Stimulated activated CD4-positive, alpha-beta T cell treated with anti-CD3 and anti-CD28 coated beads, TNF-alpha, amount 100 ng/mL, for 48 hours (primary cell): ENCODE data around the gene UBC.
"Not testable (repeated sequence)": the region's sequence is repeated elsewhere in the genome, so short reads cannot be mapped to it uniquely, and the experiment has no call there.

Experiments
- DNase-seq, 3 donors: peaks; one replicate each; pipeline ENCODE4 v3.0.0-alpha.2; 2020; ENCODE audit warnings: low read depth in 3 of 3

The UBC gene

DNA sequence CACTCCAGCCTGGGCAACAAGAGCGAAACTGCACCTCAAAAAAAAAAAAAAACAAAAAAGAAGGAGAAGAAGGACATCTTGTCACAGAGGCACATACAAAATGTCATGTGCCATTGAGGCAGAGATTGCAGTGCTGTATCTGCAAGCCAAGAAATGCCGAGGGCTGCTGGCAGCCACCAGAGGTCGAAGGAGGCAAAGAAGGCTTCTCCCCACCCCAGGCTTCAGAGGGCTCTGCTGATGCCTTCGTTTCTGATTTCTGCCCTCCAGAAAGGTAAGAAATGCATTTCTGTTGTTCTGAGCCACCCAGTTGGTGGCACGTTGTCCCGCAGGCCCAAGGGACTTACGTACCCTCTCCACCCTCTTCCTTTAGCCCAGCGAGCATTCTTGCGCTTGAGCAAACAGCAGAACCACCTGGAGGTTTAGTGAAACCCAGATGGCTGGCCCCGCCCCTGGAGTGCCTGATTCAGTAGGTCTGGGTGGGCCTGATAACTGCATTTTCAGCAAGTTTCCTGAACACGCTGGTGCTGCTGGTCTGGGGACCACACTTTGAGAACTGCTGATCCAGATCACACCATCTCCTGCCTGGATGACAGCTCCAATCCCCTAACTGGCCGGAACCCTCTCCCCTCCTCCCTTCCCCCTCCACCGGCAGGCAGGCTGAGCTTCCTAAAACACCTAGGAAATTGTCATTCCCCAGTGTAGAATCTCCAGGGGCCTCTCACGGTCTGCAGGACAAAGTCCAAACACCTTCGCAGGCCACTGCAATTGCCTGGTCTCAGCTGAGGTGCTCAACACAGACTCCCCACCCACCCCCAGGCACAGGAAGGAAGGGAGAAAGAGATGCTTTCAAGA lies 29.6 kb downstream of the UBC start:
- DNase-seq, result no peak

- DNase-seq, result no peak
Measured at GRCh38 chr12:124883263-124884130, 31.0 kb downstream of the UBC start.

DNA sequence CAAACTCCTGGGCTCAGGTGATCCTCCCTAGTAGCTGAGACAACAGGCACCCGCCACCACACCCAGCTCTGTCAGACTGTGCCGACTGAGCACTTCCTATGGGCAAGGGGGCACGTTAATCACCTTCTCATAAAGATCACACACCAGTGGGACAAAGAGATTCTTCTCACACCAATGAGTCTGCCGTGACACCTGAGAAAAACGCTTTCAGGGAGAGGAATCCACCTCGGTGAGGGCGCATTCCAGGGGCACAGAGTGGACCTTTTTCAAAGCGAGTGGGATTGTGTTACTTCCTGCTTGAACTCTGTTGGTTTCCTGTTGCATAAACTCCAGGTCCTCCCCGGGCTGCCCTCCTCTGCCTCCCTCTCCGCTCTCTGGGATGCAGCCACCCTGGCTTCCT lies 33.3 kb downstream of the UBC start:
- no peak for DNase-seq

DNA sequence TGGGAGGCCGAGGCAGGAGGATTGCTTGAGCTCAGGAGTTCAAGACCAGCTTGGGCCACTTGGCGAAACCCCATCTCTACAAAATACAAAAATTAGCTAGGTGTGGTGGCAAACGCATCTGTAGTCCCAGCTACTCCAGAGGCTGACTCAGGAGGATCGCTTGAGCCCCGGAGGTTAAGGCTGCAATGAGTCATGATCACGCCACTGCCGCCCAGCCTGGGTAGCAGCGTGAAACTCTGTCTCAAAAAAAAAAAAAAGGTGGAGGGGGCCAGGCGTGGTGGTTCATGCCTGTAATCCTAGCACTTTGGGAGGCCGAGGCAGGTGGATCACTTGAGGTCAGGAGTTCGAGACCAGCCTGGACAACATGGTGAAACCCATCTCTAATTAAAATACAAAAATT lies 34.1 kb downstream of the UBC start:
- DNase-seq, result not testable (repeated sequence)

DNA sequence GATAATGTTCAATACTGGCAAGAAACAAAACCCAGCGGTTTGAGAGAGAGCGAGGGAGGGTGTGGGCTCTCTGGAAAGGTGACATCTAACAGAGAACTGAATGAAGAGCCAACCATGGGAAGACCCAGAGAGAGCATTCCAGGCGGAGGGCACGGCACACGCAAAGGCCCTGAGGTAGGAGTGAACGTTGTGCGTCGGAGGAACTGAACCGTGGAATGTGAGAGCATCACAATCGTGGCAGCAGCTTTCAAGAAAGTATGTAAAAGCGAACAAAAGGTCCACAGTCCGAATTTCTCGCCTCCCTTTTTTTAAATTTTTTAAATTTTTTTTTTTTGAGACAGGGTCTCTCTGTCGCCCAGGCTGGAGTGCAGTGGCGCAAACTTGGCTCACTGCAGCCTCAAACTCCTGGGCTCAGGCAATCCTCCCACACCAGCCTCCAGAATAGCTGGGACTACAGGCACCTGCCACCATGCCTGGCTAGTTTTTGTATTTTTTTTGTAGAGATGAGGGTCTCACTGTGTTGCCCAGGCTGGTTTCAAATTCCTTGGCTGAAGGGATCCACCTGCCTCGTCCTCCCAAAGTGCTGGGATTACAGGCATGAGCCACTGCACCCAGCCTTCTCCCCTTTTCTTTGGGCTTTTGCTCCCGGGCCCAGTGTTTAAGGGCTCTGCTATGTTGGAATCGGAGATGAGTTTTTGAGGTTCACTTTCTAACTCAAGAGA lies 35.5 kb downstream of the UBC start:
- no peak for DNase-seq

DNA sequence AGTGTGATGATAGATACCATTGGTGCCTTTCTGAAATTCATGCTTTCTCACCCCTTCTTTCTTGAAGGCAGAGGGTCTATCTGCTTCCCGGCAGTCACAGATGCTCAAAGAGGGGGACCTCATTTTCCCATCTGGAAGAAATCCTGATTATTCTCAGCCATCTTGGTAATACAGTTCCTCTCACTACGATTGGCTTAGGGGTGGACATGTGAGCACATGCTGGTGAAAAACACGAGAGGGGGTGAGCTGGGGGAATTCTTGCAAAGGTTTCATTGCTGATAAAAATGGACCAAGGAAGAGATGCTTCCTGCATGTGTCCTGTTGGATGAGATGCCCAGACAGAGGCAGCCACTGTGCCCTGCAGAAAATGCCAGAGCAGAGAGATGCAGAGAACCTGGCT lies 37.0 kb downstream of the UBC start:
- no peak for DNase-seq

DNA sequence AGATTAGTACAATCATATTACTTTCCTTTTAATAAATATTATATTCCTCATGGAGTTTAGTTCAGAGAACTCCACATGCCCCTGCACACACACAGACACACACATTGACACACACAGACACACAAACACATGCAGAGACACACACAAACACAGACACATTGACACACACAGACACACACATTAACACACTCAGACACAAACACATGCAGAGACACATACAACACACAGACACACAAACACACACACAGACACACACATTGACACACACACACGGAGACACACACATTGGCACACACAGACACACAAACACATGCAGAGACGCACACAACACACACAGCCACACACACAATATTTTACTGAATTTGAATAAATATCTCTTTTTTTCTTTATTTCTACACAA lies 38.3 kb downstream of the UBC start:
- no peak for DNase-seq

DNA sequence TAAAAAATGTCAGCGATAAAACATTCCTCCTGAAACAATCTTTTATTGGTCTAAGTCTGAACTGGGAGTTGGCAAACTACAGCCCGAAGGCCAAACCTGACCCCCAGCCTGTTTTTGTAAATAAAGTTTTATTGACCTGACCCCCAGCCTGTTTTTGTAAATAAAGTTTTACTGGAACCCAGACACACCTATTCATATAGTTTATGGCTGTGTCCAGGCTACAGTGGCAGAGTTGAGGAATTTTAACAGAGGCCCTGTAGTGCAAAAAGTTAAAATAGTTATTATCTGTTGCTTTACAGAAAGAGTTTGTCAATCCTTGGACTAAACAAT lies 38.7 kb downstream of the UBC start:
- DNase-seq, result no peak

DNA sequence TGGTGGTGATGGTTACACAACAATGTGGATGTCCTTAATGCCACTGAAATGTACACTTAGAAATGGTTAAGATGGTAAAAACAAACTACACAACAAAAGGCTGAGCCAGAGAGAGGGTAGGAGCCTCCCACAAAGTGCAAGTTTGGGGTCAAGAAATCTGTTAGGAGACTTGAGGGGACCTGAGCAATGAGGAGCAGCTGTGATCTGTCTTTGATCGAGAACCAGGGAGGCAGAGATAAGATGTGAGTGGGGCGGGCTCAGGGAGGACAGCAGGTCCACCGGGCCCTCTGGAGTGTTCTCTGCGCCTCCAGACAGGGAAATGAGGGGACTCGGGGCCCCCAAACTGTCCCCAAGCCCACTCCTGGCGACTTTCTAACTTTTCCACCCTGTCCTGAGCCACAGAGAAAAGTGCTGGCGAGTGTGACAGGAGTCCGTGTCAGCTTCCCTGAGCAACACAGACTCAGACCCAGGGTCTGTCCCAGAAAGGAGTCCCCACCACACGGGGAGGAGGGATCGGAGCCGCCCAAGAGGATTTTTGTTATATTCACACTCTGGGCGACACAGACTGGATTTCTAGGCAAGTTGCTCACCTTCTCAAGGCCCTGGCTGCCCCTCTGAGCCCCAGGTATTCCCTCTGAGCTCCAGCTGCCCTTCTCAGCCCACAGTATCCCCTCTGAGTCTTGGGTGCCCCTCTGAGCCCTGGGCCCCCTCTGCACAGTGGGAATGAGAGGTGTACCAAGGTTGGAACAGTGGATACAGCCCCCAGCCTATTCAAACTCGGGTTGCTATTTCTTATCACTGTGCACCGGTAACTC lies 39.3 kb downstream of the UBC start:
- DNase-seq, result no peak

GRCh38 chr12:124874188-124874587 lies 40.3 kb downstream of the UBC start:
- no peak for DNase-seq

GRCh38 chr12:124872068-124872719 lies 42.3 kb downstream of the UBC start:
- no peak for DNase-seq

- DNase-seq, result no peak
Measured at GRCh38 chr12:124871297-124871696, 43.2 kb downstream of the UBC start.

GRCh38 chr12:124870515-124870914 lies 43.9 kb downstream of the UBC start:
- DNase-seq, result no peak

GRCh38 chr12:124869059-124869665 lies 45.3 kb downstream of the UBC start:
- no peak for DNase-seq

DNA sequence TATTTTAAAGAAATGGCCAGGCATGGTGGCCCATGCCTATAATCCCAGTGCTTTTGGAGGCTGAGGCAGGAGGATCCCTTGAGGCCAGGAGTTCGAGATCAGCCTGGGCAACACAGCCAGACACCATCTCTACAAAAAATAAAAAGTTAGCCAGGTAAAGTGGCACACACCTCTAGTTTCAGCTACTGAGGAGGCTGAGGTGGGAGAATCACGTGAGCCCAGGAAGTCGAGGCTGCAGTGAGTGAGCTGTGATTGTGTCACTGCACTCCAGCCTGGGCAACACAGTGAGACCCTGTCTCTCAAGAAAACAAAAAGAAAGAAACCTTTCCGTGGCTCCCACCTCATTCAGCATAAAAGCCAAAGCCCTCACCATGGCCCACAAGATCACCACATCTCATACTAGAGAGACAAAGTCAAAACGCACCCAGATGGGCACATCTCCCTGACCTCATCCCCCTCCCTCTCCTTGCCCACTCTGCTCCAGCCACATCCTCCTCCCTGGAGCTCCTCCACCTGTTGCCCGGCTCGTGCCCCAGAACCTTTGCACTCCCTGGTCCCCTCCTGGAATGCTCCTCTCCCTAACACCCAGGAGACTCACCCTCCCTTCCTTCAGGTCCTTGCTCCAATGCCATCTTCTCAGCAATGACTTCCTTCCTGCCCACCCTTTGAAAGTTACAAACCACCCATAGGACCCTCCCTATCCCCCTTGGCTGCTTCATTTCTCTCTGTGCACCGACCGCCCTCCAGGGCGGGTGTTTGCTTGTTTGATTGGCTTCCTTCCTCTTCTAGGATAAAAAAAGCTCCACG lies 46.0 kb downstream of the UBC start:
- DNase-seq, result no peak

GRCh38 chr12:124867401-124867930 lies 47.0 kb downstream of the UBC start:
- no peak for DNase-seq

- DNase-seq, result no peak
Measured at GRCh38 chr12:124866883-124867400, 47.5 kb downstream of the UBC start.

DNA sequence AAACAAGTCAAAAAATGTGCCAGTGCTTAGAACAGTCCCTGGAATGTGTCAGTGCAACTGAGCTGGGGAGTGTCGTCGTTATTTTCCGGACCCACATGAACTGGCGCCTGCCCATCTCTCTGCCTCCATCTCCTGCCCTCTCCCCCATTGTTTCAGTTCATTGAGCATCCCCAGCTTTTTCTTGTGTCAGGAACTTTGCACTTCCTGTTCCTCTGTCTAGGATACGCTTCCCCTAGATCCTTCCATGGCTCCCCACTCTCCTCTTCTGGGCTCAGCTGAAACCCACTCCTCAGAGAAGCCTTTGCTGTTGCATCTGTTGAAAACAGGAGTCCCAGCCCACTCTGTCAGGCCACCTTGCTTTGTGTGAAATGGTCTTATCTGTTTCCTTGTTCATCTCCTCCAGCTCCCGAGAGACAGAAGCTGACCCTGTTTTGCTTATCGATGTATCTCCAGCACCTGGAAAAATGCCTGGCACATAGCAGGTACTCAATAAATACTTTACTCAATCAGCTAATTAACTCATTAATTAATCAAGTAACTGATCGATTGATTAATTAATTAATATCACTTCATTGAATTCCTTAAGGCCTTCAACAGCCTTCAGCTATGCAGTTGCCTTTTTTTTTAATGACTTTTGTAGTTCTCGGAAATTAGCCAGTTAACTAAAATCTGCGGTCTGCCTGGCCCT lies 48.1 kb downstream of the UBC start:
- no peak for DNase-seq

GRCh38 chr12:124865728-124866127 lies 48.7 kb downstream of the UBC start:
- no peak for DNase-seq
